Neural cell (in vitro differentiated cells): ENCODE results near the gene THADA. TPM values are rescaled to one million over a fixed set of nuclear protein-coding genes. Genes with fewer than 3 reads are reported as not detected.

ENCODE experiments used
- H2AFZ ChIP-seq: fragments of 200-600, 300-800 bp; sonication (generic), shearing (Covaris generic); 2 replicates; pipeline ENCODE4 v1.6.0; 2014; ENCODE audit warnings: low read depth, mild to moderate bottlenecking, antibody characterized with exemption, low read length, moderate library complexity
- H3F3A ChIP-seq: fragments of 200-600 bp; shearing (Covaris generic); 2 replicates; pipeline ENCODE4 v1.6.1; 2016; ENCODE audit warnings: mild to moderate bottlenecking, moderate library complexity, mixed read lengths, antibody characterized with exemption, low read length; ENCODE audit not compliant: insufficient read depth, poor library complexity, severe bottlenecking
- H3K27ac ChIP-seq: fragments of 200-600, 300-800 bp; sonication (generic), shearing (Covaris generic); 2 replicates; pipeline ENCODE4 v1.5.1; 2014; ENCODE audit warnings: mild to moderate bottlenecking, low read length, moderate library complexity
- H3K27me3 ChIP-seq: fragments of 300-800, 200-600 bp; sonication (generic), shearing (Covaris generic); 2 replicates; pipeline ENCODE4 v1.6.0; 2014; ENCODE audit warnings: mild to moderate bottlenecking, low read depth, low read length, moderate library complexity; ENCODE audit not compliant: insufficient read depth
- H3K36me3 ChIP-seq: fragments of 300-800, 200-600 bp; sonication (generic), shearing (Covaris generic); 2 replicates; pipeline ENCODE4 v1.5.1; 2014; ENCODE audit warnings: mild to moderate bottlenecking, antibody characterized with exemption, low read length, moderate library complexity; ENCODE audit not compliant: insufficient read depth
- H3K4me2 ChIP-seq: fragments of 300-800, 200-600 bp; sonication (generic), shearing (Covaris generic); 2 replicates; pipeline ENCODE4 v1.6.0; 2014; ENCODE audit warnings: mild to moderate bottlenecking, low read length
- H3K4me3 ChIP-seq: fragments of 300-800, 200-600 bp; sonication (generic), shearing (Covaris generic); 2 replicates; pipeline ENCODE4 v1.5.1; 2014; ENCODE audit warnings: mild to moderate bottlenecking, low read length, moderate library complexity
- H3K79me2 ChIP-seq: fragments of 200-600 bp; shearing (Covaris generic); replicated peaks from 2 replicates; pipeline ENCODE4 v1.6.0; 2014; ENCODE audit warnings: mild to moderate bottlenecking, low read length, moderate library complexity; ENCODE audit not compliant: insufficient read depth
- H3K9ac ChIP-seq: fragments of 300-800, 200-600 bp; sonication (generic), shearing (Covaris generic); 2 replicates; pipeline ENCODE4 v1.6.1; 2016; ENCODE audit warnings: mild to moderate bottlenecking, low read length, mixed read lengths
- H3K9me2 ChIP-seq: fragments of 200-600 bp; shearing (Covaris generic); 2 replicates; pipeline ENCODE4 v1.6.1; 2016; ENCODE audit warnings: mild to moderate bottlenecking, low read length, mixed read lengths; ENCODE audit not compliant: insufficient read depth
- H3K9me3 ChIP-seq: fragments of 200-600, 300-800 bp; sonication (generic), shearing (Covaris generic); 2 replicates; pipeline ENCODE4 v1.6.1; 2016; ENCODE audit warnings: mild to moderate bottlenecking, mixed run types, low read length, moderate library complexity, mixed read lengths
- H4K20me1 ChIP-seq: fragments of 200-600 bp; shearing (Covaris generic); 2 replicates; pipeline ENCODE4 v1.6.1; 2016; ENCODE audit warnings: mild to moderate bottlenecking, mixed run types; ENCODE audit not compliant: insufficient read depth
- EP300 ChIP-seq: fragments of 450-650 bp; conservative IDR thresholded peaks from 2 replicates; pipeline ENCODE4 v1.6.1; 2014; ENCODE audit warnings: antibody characterized with exemption, mild to moderate bottlenecking, moderate library complexity; ENCODE audit not compliant: poor library complexity, severe bottlenecking
- EZH2 ChIP-seq: fragments of 200-600, 300-800 bp; shearing (Covaris generic), sonication (generic); IDR thresholded peaks from 2 replicates; pipeline ENCODE4 v1.6.1; 2014; ENCODE audit warnings: antibody characterized with exemption, low read length, borderline replicate concordance, mild to moderate bottlenecking; ENCODE audit not compliant: insufficient read depth, poor library complexity, severe bottlenecking
- MXI1 ChIP-seq: fragments of 450-650 bp; conservative IDR thresholded peaks from 2 replicates; pipeline ENCODE4 v1.6.1; 2014; ENCODE audit warnings: antibody characterized with exemption, mild to moderate bottlenecking; ENCODE audit not compliant: poor library complexity, severe bottlenecking
- POLR2AphosphoS5 ChIP-seq: IDR thresholded peaks from 2 replicates; pipeline ENCODE4 v1.6.1; 2012
- RAD21 ChIP-seq: fragments of 450-650 bp; conservative IDR thresholded peaks from 2 replicates; pipeline ENCODE4 v1.6.1; 2014; ENCODE audit warnings: antibody characterized with exemption, mild to moderate bottlenecking, moderate library complexity
- REST ChIP-seq: IDR thresholded peaks from 2 replicates; pipeline ENCODE4 v1.6.1; 2012; ENCODE audit warnings: borderline replicate concordance
- SMC3 ChIP-seq: fragments of 450-650 bp; conservative IDR thresholded peaks from 2 replicates; pipeline ENCODE4 v1.6.1; 2014; ENCODE audit warnings: antibody characterized with exemption, mild to moderate bottlenecking, moderate library complexity; ENCODE audit not compliant: poor library complexity
- TAF1 ChIP-seq: IDR thresholded peaks from 2 replicates; pipeline ENCODE4 v1.6.1; 2012; ENCODE audit warnings: low read depth
- polyA plus RNA-seq: library from polyadenylated mRNA; depleted of rRNA; stranded (reverse); fragments of >200 nt; gene quantifications from 2 replicates; pipeline ENCODE4 v1.2.3, GENCODE V29; 2014
- TF ChIP-seq, protein P1 (sequence below): fragments of 450-650 bp; IDR thresholded peaks from 2 replicates; pipeline ENCODE4 v1.5.1; 2014; ENCODE audit warnings: antibody characterized with exemption, mild to moderate bottlenecking, moderate library complexity; ENCODE audit not compliant: poor library complexity, severe bottlenecking

Gene THADA
- polyA plus RNA-seq, 1 donor from 2014 or later, result 8.5 TPM

DNA sequence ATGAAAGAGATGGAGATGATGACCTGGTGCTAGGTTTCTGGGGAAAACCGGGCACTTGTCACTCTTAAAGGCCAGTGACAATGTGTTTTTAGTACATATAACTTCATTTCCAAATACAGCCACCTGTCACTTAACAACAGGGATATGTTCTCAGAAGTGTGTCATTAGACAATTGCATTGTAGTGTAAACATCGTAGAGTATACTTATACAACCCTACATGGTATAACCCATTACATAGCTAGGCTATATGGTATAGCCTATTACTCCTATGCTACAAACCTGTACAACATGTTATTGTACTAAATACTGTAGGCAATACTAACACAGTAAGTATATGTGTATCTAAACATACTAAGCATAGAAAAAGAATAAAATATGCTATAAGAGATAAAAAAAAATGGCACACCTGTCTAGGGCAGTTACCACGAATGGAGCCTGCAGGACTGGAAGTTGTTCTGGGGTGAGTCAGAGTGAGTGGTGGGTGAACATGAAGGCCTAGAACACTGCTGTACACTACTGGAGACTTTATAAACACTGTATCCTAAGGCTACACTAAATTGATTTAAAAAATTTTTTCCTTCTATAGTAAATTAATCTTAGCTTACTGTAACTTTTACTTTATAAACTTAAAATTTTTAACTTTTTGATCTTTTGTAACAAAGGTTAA, 123.2 kb downstream of the THADA start:
- TF ChIP-seq, protein P1, sequence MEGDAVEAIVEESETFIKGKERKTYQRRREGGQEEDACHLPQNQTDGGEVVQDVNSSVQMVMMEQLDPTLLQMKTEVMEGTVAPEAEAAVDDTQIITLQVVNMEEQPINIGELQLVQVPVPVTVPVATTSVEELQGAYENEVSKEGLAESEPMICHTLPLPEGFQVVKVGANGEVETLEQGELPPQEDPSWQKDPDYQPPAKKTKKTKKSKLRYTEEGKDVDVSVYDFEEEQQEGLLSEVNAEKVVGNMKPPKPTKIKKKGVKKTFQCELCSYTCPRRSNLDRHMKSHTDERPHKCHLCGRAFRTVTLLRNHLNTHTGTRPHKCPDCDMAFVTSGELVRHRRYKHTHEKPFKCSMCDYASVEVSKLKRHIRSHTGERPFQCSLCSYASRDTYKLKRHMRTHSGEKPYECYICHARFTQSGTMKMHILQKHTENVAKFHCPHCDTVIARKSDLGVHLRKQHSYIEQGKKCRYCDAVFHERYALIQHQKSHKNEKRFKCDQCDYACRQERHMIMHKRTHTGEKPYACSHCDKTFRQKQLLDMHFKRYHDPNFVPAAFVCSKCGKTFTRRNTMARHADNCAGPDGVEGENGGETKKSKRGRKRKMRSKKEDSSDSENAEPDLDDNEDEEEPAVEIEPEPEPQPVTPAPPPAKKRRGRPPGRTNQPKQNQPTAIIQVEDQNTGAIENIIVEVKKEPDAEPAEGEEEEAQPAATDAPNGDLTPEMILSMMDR, result no peak
- TF ChIP-seq MXI1 (no peak), EZH2 (no peak), POLR2AphosphoS5 (no peak), RAD21 (no peak), REST (no peak)
- H3K4me3 ChIP-seq, result no peak overlapping the region
- no peak overlapping the region for H2AFZ ChIP-seq
- no peaks in the 10 kb centered on the region for H3F3A ChIP-seq
- H3K9ac ChIP-seq, result no peak overlapping the region
- no peaks in the 10 kb centered on the region for H3K27me3 ChIP-seq
- no peak overlapping the region for H3K27ac ChIP-seq
- no peaks in the 10 kb centered on the region for H3K36me3 ChIP-seq
- H3K9me2 ChIP-seq, result no peaks in the 10 kb centered on the region
- H3K4me2 ChIP-seq, result no peak overlapping the region
- no peaks in the 10 kb centered on the region for H3K9me3 ChIP-seq
- H3K79me2 ChIP-seq, result no peaks in the 10 kb centered on the region
- no peaks in the 10 kb centered on the region for H4K20me1 ChIP-seq

DNA sequence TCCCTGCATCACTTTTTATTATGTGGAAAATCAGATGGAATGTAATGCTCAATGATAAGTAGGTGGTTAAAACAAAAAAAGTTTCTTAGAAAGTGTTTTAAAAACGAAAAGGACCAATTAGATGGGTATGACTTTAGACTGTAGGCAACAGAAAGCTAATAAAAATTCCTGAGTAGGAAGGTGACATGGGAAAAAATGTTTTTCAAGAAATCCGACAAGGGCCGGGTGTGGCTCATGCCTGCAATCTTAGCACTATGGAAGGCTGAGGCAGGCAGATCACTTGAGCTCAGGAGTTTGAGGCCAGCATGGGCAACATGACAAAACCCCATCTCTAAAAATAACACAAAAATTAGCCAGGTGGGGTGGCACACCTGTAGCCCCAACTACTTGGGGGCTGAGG, 126.1 kb downstream of the THADA start:
- no peaks in the 10 kb centered on the region for H3K79me2 ChIP-seq
- H3K9me2 ChIP-seq, result no peaks in the 10 kb centered on the region
- no peaks in the 10 kb centered on the region for H3F3A ChIP-seq
- no peak overlapping the region for H3K27ac ChIP-seq
- no peak overlapping the region for H3K4me3 ChIP-seq
- no peak for TF ChIP-seq POLR2AphosphoS5
- no peak for TF ChIP-seq RAD21
- TF ChIP-seq TAF1, result no peak
- TF ChIP-seq, protein P1, result no peak
- no peak for TF ChIP-seq SMC3
- no peak for TF ChIP-seq EP300
- no peak for TF ChIP-seq MXI1
- no peak for TF ChIP-seq REST
- no peak for TF ChIP-seq EZH2
- no peaks in the 10 kb centered on the region for H3K36me3 ChIP-seq
- H3K4me2 ChIP-seq, result no peak overlapping the region
- no peaks in the 10 kb centered on the region for H3K27me3 ChIP-seq
- H3K9me3 ChIP-seq, result no peaks in the 10 kb centered on the region
- no peaks in the 10 kb centered on the region for H4K20me1 ChIP-seq
- no peak overlapping the region for H2AFZ ChIP-seq
- no peak overlapping the region for H3K9ac ChIP-seq
